PC-9 (cell line): Measurements from ENCODE around the gene PBX1. TPM values are rescaled to one million over a fixed set of nuclear protein-coding genes. Genes with fewer than 3 reads are reported as not detected.

Experiments used
- BruUV-seq: library from RNA; stranded (reverse); fragments of 400-500 nt; replicated peaks from 2 replicates; lab custom pipeline; 2021; lab: Mats Ljungman, UMichigan
- CTCF ChIA-PET: fragments of 300-600 bp; sonication (Branson Sonifier 250); formaldehyde crosslinking; loops from one replicate; lab custom pipeline; 2022; ENCODE audit warnings: antibody characterized with exemption; lab: Charles Lee
- POLR2A ChIA-PET: fragments of 300-600 bp; sonication (Branson Sonifier 250); formaldehyde crosslinking; loops from one replicate; lab custom pipeline; 2022; ENCODE audit warnings: antibody characterized with exemption; ENCODE audit not compliant: unreplicated experiment; lab: Charles Lee
- DNase-seq, 2 experiments: peaks; one replicate each; pipeline versions ENCODE4 v3.0.0 to v3.0.0-alpha.2; 2015 to 2022; ENCODE audit warnings: mixed read lengths in 1 of 2
- H2AFZ ChIP-seq: fragments of 200-600 bp; sonication (generic); 2 replicates; pipeline ENCODE4 v1.8.1; 2017; ENCODE audit warnings: antibody characterized with exemption
- H3F3A ChIP-seq: fragments of 200-600 bp; sonication (generic); 2 replicates; pipeline ENCODE4 v1.8.1; 2017; ENCODE audit warnings: antibody characterized with exemption, mild to moderate bottlenecking, low read depth; ENCODE audit not compliant: insufficient read depth
- H3K27ac ChIP-seq: fragments of 200-600 bp; sonication (generic); 2 replicates; pipeline ENCODE4 v1.6.1; 2016; ENCODE audit warnings: mixed run types
- H3K27me3 ChIP-seq: fragments of 200-600 bp; sonication (generic); 2 replicates; pipeline ENCODE4 v1.6.1; 2016; ENCODE audit warnings: low read depth, mixed run types; ENCODE audit not compliant: insufficient read depth
- H3K36me3 ChIP-seq: fragments of 200-600 bp; sonication (generic); 2 replicates; pipeline ENCODE4 v1.6.1; 2016; ENCODE audit warnings: low read depth, mixed run types
- H3K4me1 ChIP-seq: fragments of 200-600 bp; sonication (generic); replicated peaks from 2 replicates; pipeline ENCODE4 v1.6.1; 2016; ENCODE audit warnings: mixed run types; ENCODE audit not compliant: insufficient read depth
- H3K4me2 ChIP-seq: fragments of 200-600 bp; sonication (generic); 2 replicates; pipeline ENCODE4 v1.6.1; 2017; ENCODE audit warnings: mixed run types
- H3K4me3 ChIP-seq: fragments of 200-600 bp; sonication (generic); 2 replicates; pipeline ENCODE4 v1.6.1; 2016; ENCODE audit warnings: mixed run types
- H3K79me2 ChIP-seq: fragments of 200-600 bp; sonication (generic); 2 replicates; pipeline ENCODE4 v1.6.1; 2017; ENCODE audit warnings: low read depth, mixed run types
- H3K9me2 ChIP-seq: fragments of 200-600 bp; sonication (generic); 2 replicates; pipeline ENCODE4 v1.8.1; 2017; ENCODE audit warnings: mild to moderate bottlenecking; ENCODE audit not compliant: insufficient read depth
- H3K9me3 ChIP-seq: fragments of 200-600 bp; sonication (generic); 2 replicates; pipeline ENCODE4 v1.8.1; 2016; ENCODE audit warnings: low read depth; ENCODE audit not compliant: insufficient read depth
- H4K20me1 ChIP-seq: fragments of 200-600 bp; sonication (generic); 2 replicates; pipeline ENCODE4 v1.8.1; 2017; ENCODE audit not compliant: insufficient read depth
- CTCF ChIP-seq: fragments of 200-600 bp; sonication (generic); conservative IDR thresholded peaks from 2 replicates; pipeline ENCODE4 v1.6.1; 2017; ENCODE audit warnings: mixed run types, antibody characterized with exemption, mild to moderate bottlenecking, moderate library complexity
- EZH2 ChIP-seq: fragments of 200-600 bp; sonication (generic); IDR thresholded peaks from 2 replicates; pipeline ENCODE4 v1.8.0; 2017; ENCODE audit warnings: antibody characterized with exemption, low read depth
- intact Hi-C: fragments of 100-400 bp; cut with micrococcal nuclease; formaldehyde crosslinking; loops from one replicate; pipeline ENCODE4 v1.10.0; 2022; ENCODE audit not compliant: unreplicated experiment
- total RNA-seq: library from RNA; stranded (reverse); gene quantifications from 2 replicates; pipeline ENCODE4 v1.2.3, GENCODE V29; 2021

The PBX1 gene
- total RNA-seq, 1 experiment from 2014 or later, result 57.7 TPM

GRCh38 chr1:164716992-164717703, 158.2 kb downstream of the PBX1 start:
- H3K36me3 ChIP-seq, result no peaks in the 10 kb centered on the region
- H3K27me3 ChIP-seq, result no peaks in the 10 kb centered on the region
- H3K9me2 ChIP-seq, result no peaks in the 10 kb centered on the region
- H3K9me3 ChIP-seq, result no peaks in the 10 kb centered on the region; the same call in 1 of the 2 replicates
- BruUV-seq, result no TSS peak
- H3K79me2 ChIP-seq, result peaks cover 3% of the 10 kb centered on the region; the same call in 1 of the 2 replicates
- TF ChIP-seq CTCF, result no peak
- TF ChIP-seq EZH2, result no peak
- no peaks in the 10 kb centered on the region for H3F3A ChIP-seq
- H3K27ac ChIP-seq, result no peak overlapping the region; the same call in 1 of the 2 replicates
- no peak overlapping the region for H3K4me2 ChIP-seq
- no peak for DNase-seq
- ChIA-PET POLR2A (interaction anchor here (0.6 kb wide), 1 partner anchor 15 kb away, joined by 3 read pairs; no protein-coding TSS in a partner anchor), CTCF (no interaction called here)
- intact Hi-C loops, result no loop called here
- no peaks in the 10 kb centered on the region for H4K20me1 ChIP-seq
- peaks cover 10% of the 10 kb centered on the region for H3K4me1 ChIP-seq
- H3K4me3 ChIP-seq, result no peak overlapping the region
- H2AFZ ChIP-seq, result no peak overlapping the region

GRCh38 chr1:164718821-164719220, 159.8 kb downstream of the PBX1 start:
- peaks cover 3% of the 10 kb centered on the region; the same call in 1 of the 2 replicates for H3K79me2 ChIP-seq
- no peaks in the 10 kb centered on the region for H3K36me3 ChIP-seq
- H3K9me2 ChIP-seq, result no peaks in the 10 kb centered on the region
- no peaks in the 10 kb centered on the region; the same call in 1 of the 2 replicates for H3K9me3 ChIP-seq
- CTCF ChIA-PET, result no interaction called here
- intact Hi-C loops, result no loop called here
- no peak overlapping the region for H3K4me3 ChIP-seq
- TF ChIP-seq CTCF, result no peak
- no peak for TF ChIP-seq EZH2
- no TSS peak for BruUV-seq
- POLR2A ChIA-PET, result no interaction called here
- no peaks in the 10 kb centered on the region for H4K20me1 ChIP-seq
- no peak overlapping the region for H3K27ac ChIP-seq
- peaks cover 10% of the 10 kb centered on the region for H3K4me1 ChIP-seq
- H3K27me3 ChIP-seq, result no peaks in the 10 kb centered on the region
- no peak overlapping the region for H2AFZ ChIP-seq
- H3F3A ChIP-seq, result no peaks in the 10 kb centered on the region
- no peak for DNase-seq
- H3K4me2 ChIP-seq, result no peak overlapping the region

GRCh38 chr1:164719676-164720439, 160.9 kb downstream of the PBX1 start:
- intact Hi-C loops, result no loop called here
- no peaks in the 10 kb centered on the region for H3K36me3 ChIP-seq
- no peaks in the 10 kb centered on the region for H3F3A ChIP-seq
- H2AFZ ChIP-seq, result no peak overlapping the region
- H3K4me3 ChIP-seq, result no peak overlapping the region
- H3K4me1 ChIP-seq, result peaks cover 10% of the 10 kb centered on the region
- no peak for DNase-seq
- H3K27ac ChIP-seq, result no peak overlapping the region
- no TSS peak for BruUV-seq
- H3K27me3 ChIP-seq, result no peaks in the 10 kb centered on the region
- no peaks in the 10 kb centered on the region; the same call in 1 of the 2 replicates for H3K79me2 ChIP-seq
- H3K4me2 ChIP-seq, result no peak overlapping the region
- CTCF ChIA-PET, result no interaction called here
- no peaks in the 10 kb centered on the region for H3K9me2 ChIP-seq
- no peaks in the 10 kb centered on the region; the same call in 1 of the 2 replicates for H3K9me3 ChIP-seq
- TF ChIP-seq CTCF (no peak), EZH2 (no peak)
- POLR2A ChIA-PET, result no interaction called here
- no peaks in the 10 kb centered on the region for H4K20me1 ChIP-seq
